Activated T-helper 1 cell treated with anti-CD3 and anti-CD28 coated beads, Interleukin-12 subunit alpha, Interleukin-12 subunit beta, Interleukin-2, Interleukin-4 antibody, amounts not matched to agents 30 ng/mL and 10 ng/mL and 1 ng/mL, durations not matched to agents 14 hours and 24 hours and 36 hours (primary cell): ENCODE data around the gene TRIM50. TPM values are rescaled to one million over a fixed set of nuclear protein-coding genes. Genes with fewer than 3 reads are reported as not detected.

Source experiments
- DNase-seq: peaks from one replicate; pipeline ENCODE4 v3.0.0; 2021; ENCODE audit warnings: low spot score
- H3K27ac Mint-ChIP-seq: one replicate; pipeline ENCODE4 v1.8.0; 2021; ENCODE audit warnings: mild to moderate bottlenecking, mixed read lengths
- H3K27me3 Mint-ChIP-seq: one replicate; pipeline ENCODE4 v1.8.0; 2022; ENCODE audit warnings: mild to moderate bottlenecking, moderate library complexity, mixed read lengths; ENCODE audit not compliant: insufficient read depth
- H3K36me3 Mint-ChIP-seq: one replicate; pipeline ENCODE4 v1.8.0; 2021; ENCODE audit warnings: low read depth, mixed read lengths
- H3K4me1 Mint-ChIP-seq: one replicate; pipeline ENCODE4 v1.8.0; 2021; ENCODE audit warnings: low read depth, mixed read lengths
- H3K4me3 Mint-ChIP-seq: one replicate; pipeline ENCODE4 v1.8.0; 2021; ENCODE audit warnings: mild to moderate bottlenecking, moderate library complexity, mixed read lengths
- H3K9me3 Mint-ChIP-seq: one replicate; pipeline ENCODE4 v1.8.0; 2021; ENCODE audit warnings: mixed read lengths
- intact Hi-C: fragments of 100-400 bp; cut with micrococcal nuclease; formaldehyde crosslinking; loops from one replicate; pipeline ENCODE4 v1.15.1; 2024
- total RNA-seq: library from RNA; stranded (reverse); gene quantifications from 2 replicates; pipeline ENCODE4 v1.2.3, GENCODE V29; 2022

Gene TRIM50
- total RNA-seq, 1 donor from 2014 or later = not detected

- no peak overlapping the region for H3K4me3 Mint-ChIP-seq
- intact Hi-C loops = no loop called here
- no peak for DNase-seq
- no peaks in the 10 kb centered on the region for H3K36me3 Mint-ChIP-seq
- H3K9me3 Mint-ChIP-seq = no peaks in the 10 kb centered on the region
- no peak overlapping the region for H3K27ac Mint-ChIP-seq
- no peaks in the 10 kb centered on the region for H3K4me1 Mint-ChIP-seq
- H3K27me3 Mint-ChIP-seq = peaks cover 2% of the 10 kb centered on the region
These were observed 31.4 kb upstream of the TRIM50 start for GRCh38 chr7:73359306-73359705.

- Mint-ChIP-seq H3K27me3 (peaks cover 2% of the 10 kb centered on the region), H3K4me1 (no peaks in the 10 kb centered on the region), H3K4me3 (no peak overlapping the region), H3K9me3 (no peaks in the 10 kb centered on the region), H3K27ac (no peak overlapping the region), H3K36me3 (no peaks in the 10 kb centered on the region)
- no peak for DNase-seq
- intact Hi-C loops = no loop called here
These were observed 30.9 kb upstream of the TRIM50 start for GRCh38 chr7:73358590-73359275.

- Mint-ChIP-seq H3K36me3 (no peaks in the 10 kb centered on the region), H3K4me3 (no peak overlapping the region), H3K27ac (no peak overlapping the region), H3K27me3 (peaks cover 2% of the 10 kb centered on the region), H3K9me3 (no peaks in the 10 kb centered on the region), H3K4me1 (no peaks in the 10 kb centered on the region)
- intact Hi-C loops = no loop called here
- no peak for DNase-seq
These were observed 28.3 kb upstream of the TRIM50 start for GRCh38 chr7:73356159-73356558.

- intact Hi-C loops = no loop called here
- Mint-ChIP-seq H3K4me3 (no peak overlapping the region), H3K27me3 (peaks cover 2% of the 10 kb centered on the region), H3K36me3 (no peaks in the 10 kb centered on the region), H3K27ac (no peak overlapping the region), H3K9me3 (no peaks in the 10 kb centered on the region), H3K4me1 (no peaks in the 10 kb centered on the region)
- DNase-seq = no peak
These were observed 26.9 kb upstream of the TRIM50 start for GRCh38 chr7:73354821-73355220.

- H3K27me3 Mint-ChIP-seq = peaks cover 2% of the 10 kb centered on the region
- DNase-seq = no peak
- no peaks in the 10 kb centered on the region for H3K36me3 Mint-ChIP-seq
- no peaks in the 10 kb centered on the region for H3K9me3 Mint-ChIP-seq
- intact Hi-C loops = no loop called here
- no peaks in the 10 kb centered on the region for H3K4me1 Mint-ChIP-seq
- H3K4me3 Mint-ChIP-seq = no peak overlapping the region
- no peak overlapping the region for H3K27ac Mint-ChIP-seq
These were observed 26.3 kb upstream of the TRIM50 start for GRCh38 chr7:73354196-73354595.

- no peak overlapping the region for H3K4me3 Mint-ChIP-seq
- H3K27me3 Mint-ChIP-seq = peaks cover 2% of the 10 kb centered on the region
- DNase-seq = no peak
- no peaks in the 10 kb centered on the region for H3K36me3 Mint-ChIP-seq
- H3K27ac Mint-ChIP-seq = no peak overlapping the region
- no peaks in the 10 kb centered on the region for H3K4me1 Mint-ChIP-seq
- no peaks in the 10 kb centered on the region for H3K9me3 Mint-ChIP-seq
- intact Hi-C loops = no loop called here
These were observed 25.4 kb upstream of the TRIM50 start for GRCh38 chr7:73353243-73353642.

GRCh38 chr7:73352784-73353183, 24.9 kb upstream of the TRIM50 start:
- no peak for DNase-seq
- Mint-ChIP-seq H3K4me1 (no peaks in the 10 kb centered on the region), H3K27me3 (peaks cover 2% of the 10 kb centered on the region), H3K4me3 (no peak overlapping the region), H3K36me3 (no peaks in the 10 kb centered on the region), H3K27ac (no peak overlapping the region), H3K9me3 (no peaks in the 10 kb centered on the region)
- intact Hi-C loops = no loop called here

GRCh38 chr7:73351447-73352167, 23.7 kb upstream of the TRIM50 start:
- Mint-ChIP-seq H3K27me3 (peaks cover 2% of the 10 kb centered on the region), H3K9me3 (no peaks in the 10 kb centered on the region), H3K4me3 (no peak overlapping the region), H3K36me3 (no peaks in the 10 kb centered on the region), H3K4me1 (no peaks in the 10 kb centered on the region), H3K27ac (no peak overlapping the region)
- no peak for DNase-seq
- intact Hi-C loops = no loop called here

GRCh38 chr7:73350306-73351068, 22.6 kb upstream of the TRIM50 start:
- Mint-ChIP-seq H3K36me3 (no peaks in the 10 kb centered on the region), H3K9me3 (no peaks in the 10 kb centered on the region), H3K4me3 (no peak overlapping the region), H3K27ac (no peak overlapping the region), H3K27me3 (peaks cover 2% of the 10 kb centered on the region), H3K4me1 (no peaks in the 10 kb centered on the region)
- DNase-seq = no peak
- intact Hi-C loops = no loop called here

- H3K9me3 Mint-ChIP-seq = no peaks in the 10 kb centered on the region
- H3K27me3 Mint-ChIP-seq = no peaks in the 10 kb centered on the region
- H3K27ac Mint-ChIP-seq = no peak overlapping the region
- H3K36me3 Mint-ChIP-seq = no peaks in the 10 kb centered on the region
- H3K4me3 Mint-ChIP-seq = no peak overlapping the region
- DNase-seq = no peak
- H3K4me1 Mint-ChIP-seq = no peaks in the 10 kb centered on the region
- intact Hi-C loops = no loop called here
These were observed 21.9 kb upstream of the TRIM50 start for GRCh38 chr7:73349763-73350162.

GRCh38 chr7:73345951-73346350, 18.1 kb upstream of the TRIM50 start:
- Mint-ChIP-seq H3K36me3 (no peaks in the 10 kb centered on the region), H3K4me1 (no peaks in the 10 kb centered on the region), H3K4me3 (no peak overlapping the region), H3K27me3 (peaks cover 2% of the 10 kb centered on the region), H3K27ac (no peak overlapping the region), H3K9me3 (no peaks in the 10 kb centered on the region)
- DNase-seq = no peak
- intact Hi-C loops = no loop called here

- no peak for DNase-seq
- no peaks in the 10 kb centered on the region for H3K36me3 Mint-ChIP-seq
- H3K9me3 Mint-ChIP-seq = no peaks in the 10 kb centered on the region
- H3K27ac Mint-ChIP-seq = no peak overlapping the region
- H3K4me1 Mint-ChIP-seq = no peaks in the 10 kb centered on the region
- no peak overlapping the region for H3K4me3 Mint-ChIP-seq
- intact Hi-C loops = no loop called here
- peaks cover 2% of the 10 kb centered on the region for H3K27me3 Mint-ChIP-seq
These were observed 17.7 kb upstream of the TRIM50 start for GRCh38 chr7:73345538-73345937.

GRCh38 chr7:73343671-73344380, 15.9 kb upstream of the TRIM50 start:
- intact Hi-C loops = no loop called here
- H3K36me3 Mint-ChIP-seq = no peaks in the 10 kb centered on the region
- H3K4me1 Mint-ChIP-seq = no peaks in the 10 kb centered on the region
- no peak for DNase-seq
- no peaks in the 10 kb centered on the region for H3K9me3 Mint-ChIP-seq
- H3K27ac Mint-ChIP-seq = no peak overlapping the region
- no peak overlapping the region for H3K4me3 Mint-ChIP-seq
- H3K27me3 Mint-ChIP-seq = peaks cover 5% of the 10 kb centered on the region
